ENCODE measurements around the gene PLCL2. TPM values are rescaled to one million over a fixed set of nuclear protein-coding genes. Genes with fewer than 3 reads are reported as not detected.
A peak's percentile ranks its signal among the peaks of the same experiment; 100 is the strongest.

PLCL2 gene
- total RNA-seq, 1 experiment from 2014 or later = 0.07 TPM

- H3K4me1 Mint-ChIP-seq (ENCODE audit: low read depth, unreplicated experiment) = peaks cover 21% of the 10 kb centered on the region
- peak overlapping the region; percentile 68 for H3K4me3 Mint-ChIP-seq (ENCODE audit: unreplicated experiment)
- H3K36me3 Mint-ChIP-seq (ENCODE audit: insufficient read depth, unreplicated experiment) = no peaks in the 10 kb centered on the region
- H3K27me3 Mint-ChIP-seq (ENCODE audit: insufficient read depth, unreplicated experiment) = no peaks in the 10 kb centered on the region
- H3K4me3 ChIP-seq (ENCODE audit: low read depth, low read length) = no peak overlapping the region
- ChIA-PET POLR2A (no interaction called here), CTCF (no interaction called here)
- intact Hi-C loops (cut with micrococcal nuclease; ENCODE audit: unreplicated experiment) = no loop called here
- no peaks in the 10 kb centered on the region for H3K9me3 ChIP-seq
- DNase-seq = peak in 1 of 2 experiments; percentile 2
- H3K4me1 ChIP-seq = peaks cover 25% of the 10 kb centered on the region
- no TSS peak for BruUV-seq (replicated peaks)
- H3K27me3 ChIP-seq (replicated peaks; ENCODE audit: control insufficient read depth, insufficient read depth, low read length) = no peaks in the 10 kb centered on the region
- TF ChIP-seq, protein P1, sequence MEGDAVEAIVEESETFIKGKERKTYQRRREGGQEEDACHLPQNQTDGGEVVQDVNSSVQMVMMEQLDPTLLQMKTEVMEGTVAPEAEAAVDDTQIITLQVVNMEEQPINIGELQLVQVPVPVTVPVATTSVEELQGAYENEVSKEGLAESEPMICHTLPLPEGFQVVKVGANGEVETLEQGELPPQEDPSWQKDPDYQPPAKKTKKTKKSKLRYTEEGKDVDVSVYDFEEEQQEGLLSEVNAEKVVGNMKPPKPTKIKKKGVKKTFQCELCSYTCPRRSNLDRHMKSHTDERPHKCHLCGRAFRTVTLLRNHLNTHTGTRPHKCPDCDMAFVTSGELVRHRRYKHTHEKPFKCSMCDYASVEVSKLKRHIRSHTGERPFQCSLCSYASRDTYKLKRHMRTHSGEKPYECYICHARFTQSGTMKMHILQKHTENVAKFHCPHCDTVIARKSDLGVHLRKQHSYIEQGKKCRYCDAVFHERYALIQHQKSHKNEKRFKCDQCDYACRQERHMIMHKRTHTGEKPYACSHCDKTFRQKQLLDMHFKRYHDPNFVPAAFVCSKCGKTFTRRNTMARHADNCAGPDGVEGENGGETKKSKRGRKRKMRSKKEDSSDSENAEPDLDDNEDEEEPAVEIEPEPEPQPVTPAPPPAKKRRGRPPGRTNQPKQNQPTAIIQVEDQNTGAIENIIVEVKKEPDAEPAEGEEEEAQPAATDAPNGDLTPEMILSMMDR (IDR thresholded peaks at IDR 0.05; ENCODE audit: insufficient read depth in 1 of 2, low read depth in 1 of 2, low read length in 1 of 2, severe bottlenecking in 1 of 2, unreplicated experiment in 1 of 2) = no peak
- peak overlapping the region; percentile 79 for H3K27ac Mint-ChIP-seq (ENCODE audit: unreplicated experiment)
- H3K36me3 ChIP-seq (ENCODE audit: control insufficient read depth, insufficient read depth, low read length) = no peaks in the 10 kb centered on the region
- H3K9me3 Mint-ChIP-seq (ENCODE audit: unreplicated experiment) = no peaks in the 10 kb centered on the region
Measured at GRCh38 chr3:17014709-17015108, 130.0 kb downstream of the PLCL2 start.

- peaks cover 6% of the 10 kb centered on the region for H3K27me3 Mint-ChIP-seq (ENCODE audit: insufficient read depth, unreplicated experiment)
- TF ChIP-seq, protein P1 (IDR thresholded peaks at IDR 0.05; ENCODE audit: insufficient read depth in 1 of 2, low read depth in 1 of 2, low read length in 1 of 2, severe bottlenecking in 1 of 2, unreplicated experiment in 1 of 2) = no peak
- H3K27me3 ChIP-seq (replicated peaks; ENCODE audit: control insufficient read depth, insufficient read depth, low read length) = no peaks in the 10 kb centered on the region
- intact Hi-C loops (cut with micrococcal nuclease; ENCODE audit: unreplicated experiment) = no loop called here
- ChIA-PET POLR2A (no interaction called here), CTCF (no interaction called here)
- H3K36me3 Mint-ChIP-seq (ENCODE audit: insufficient read depth, unreplicated experiment) = no peaks in the 10 kb centered on the region
- H3K36me3 ChIP-seq (ENCODE audit: control insufficient read depth, insufficient read depth, low read length) = no peaks in the 10 kb centered on the region
- H3K27ac Mint-ChIP-seq (ENCODE audit: unreplicated experiment) = no peak overlapping the region
- H3K9me3 ChIP-seq = no peaks in the 10 kb centered on the region
- no peaks in the 10 kb centered on the region for H3K9me3 Mint-ChIP-seq (ENCODE audit: unreplicated experiment)
- no peak overlapping the region for H3K4me3 Mint-ChIP-seq (ENCODE audit: unreplicated experiment)
- H3K4me3 ChIP-seq (ENCODE audit: low read depth, low read length) = no peak overlapping the region
- BruUV-seq (replicated peaks) = no TSS peak
- no peaks in the 10 kb centered on the region for H3K4me1 Mint-ChIP-seq (ENCODE audit: low read depth, unreplicated experiment)
- no peaks in the 10 kb centered on the region for H3K4me1 ChIP-seq
- no peak for DNase-seq
Measured at GRCh38 chr3:17021614-17022013, 136.9 kb downstream of the PLCL2 start.

DNA sequence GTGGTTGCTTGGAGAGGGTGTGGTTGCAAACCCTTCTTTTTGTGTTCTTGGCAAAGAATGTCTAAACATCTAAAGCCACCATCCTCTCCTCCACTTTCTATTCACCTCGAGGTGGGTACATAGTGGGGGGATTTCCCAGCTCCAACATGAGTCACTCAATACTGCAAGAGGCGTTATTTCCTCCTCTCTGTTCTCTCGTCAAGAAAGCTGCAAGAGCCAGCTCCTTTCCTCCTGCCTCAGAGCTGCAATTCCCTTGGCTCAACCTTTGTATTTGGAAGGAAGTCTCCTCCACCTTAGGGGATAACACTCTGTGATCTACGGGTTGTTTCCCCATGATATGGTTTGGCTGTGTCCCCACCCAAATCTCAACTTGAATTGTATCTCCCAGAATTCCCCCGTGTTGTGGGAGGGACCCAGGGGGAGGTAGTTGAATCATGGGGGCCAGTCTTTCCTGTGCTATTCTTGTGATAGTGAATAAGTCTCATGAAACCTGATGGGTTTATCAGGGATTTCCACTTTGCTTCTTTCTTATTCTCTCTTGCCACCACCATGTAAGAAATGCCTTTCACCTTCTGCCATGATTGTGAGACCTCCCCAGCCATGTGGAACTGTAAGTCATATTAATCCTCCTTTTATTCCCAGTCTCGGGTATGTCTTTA is 138.4 kb downstream of the PLCL2 start:
- Histone ChIP-seq H3K4me1 (no peaks in the 10 kb centered on the region), H3K27me3 (replicated peaks; ENCODE audit: control insufficient read depth, insufficient read depth, low read length) (no peaks in the 10 kb centered on the region), H3K36me3 (ENCODE audit: control insufficient read depth, insufficient read depth, low read length) (no peaks in the 10 kb centered on the region), H3K4me3 (ENCODE audit: low read depth, low read length) (no peak overlapping the region), H3K9me3 (no peaks in the 10 kb centered on the region)
- ChIA-PET POLR2A (no interaction called here), CTCF (no interaction called here)
- H3K9me3 Mint-ChIP-seq (ENCODE audit: unreplicated experiment) = no peaks in the 10 kb centered on the region
- no peak for DNase-seq
- BruUV-seq (replicated peaks) = no TSS peak
- H3K4me3 Mint-ChIP-seq (ENCODE audit: unreplicated experiment) = no peak overlapping the region
- H3K4me1 Mint-ChIP-seq (ENCODE audit: low read depth, unreplicated experiment) = no peaks in the 10 kb centered on the region
- intact Hi-C loops (cut with micrococcal nuclease; ENCODE audit: unreplicated experiment) = no loop called here
- no peak overlapping the region for H3K27ac Mint-ChIP-seq (ENCODE audit: unreplicated experiment)
- H3K36me3 Mint-ChIP-seq (ENCODE audit: insufficient read depth, unreplicated experiment) = no peaks in the 10 kb centered on the region
- H3K27me3 Mint-ChIP-seq (ENCODE audit: insufficient read depth, unreplicated experiment) = peaks cover 6% of the 10 kb centered on the region
- TF ChIP-seq, protein P1 (IDR thresholded peaks at IDR 0.05; ENCODE audit: insufficient read depth in 1 of 2, low read depth in 1 of 2, low read length in 1 of 2, severe bottlenecking in 1 of 2, unreplicated experiment in 1 of 2) = no peak
